Fibroblast of villous mesenchyme (primary cell): ENCODE results near the gene AHNAK2. TPM values are rescaled to one million over a fixed set of nuclear protein-coding genes. Genes with fewer than 3 reads are reported as not detected.

ENCODE experiments used
- DNase-seq: peaks from one replicate; pipeline ENCODE4 v3.0.0-alpha.2; 2010; ENCODE audit warnings: low read depth
- H3K4me3 ChIP-seq: 2 replicates; pipeline ENCODE4 v1.5.1; 2011; ENCODE audit warnings: low read depth, mild to moderate bottlenecking, low read length
- total RNA-seq: library from RNA; depleted of rRNA; stranded (reverse); fragments of >200 nt; gene quantifications from 2 replicates; pipeline ENCODE4 v1.2.3, GENCODE V29; 2012
- TF ChIP-seq, protein P1 (sequence below): IDR thresholded peaks from 2 replicates; pipeline ENCODE4 v1.5.1; 2012; ENCODE audit warnings: low read depth, mild to moderate bottlenecking, low read length; ENCODE audit not compliant: insufficient read depth

The AHNAK2 gene
- total RNA-seq, 1 donor = 32.4 TPM

DNA sequence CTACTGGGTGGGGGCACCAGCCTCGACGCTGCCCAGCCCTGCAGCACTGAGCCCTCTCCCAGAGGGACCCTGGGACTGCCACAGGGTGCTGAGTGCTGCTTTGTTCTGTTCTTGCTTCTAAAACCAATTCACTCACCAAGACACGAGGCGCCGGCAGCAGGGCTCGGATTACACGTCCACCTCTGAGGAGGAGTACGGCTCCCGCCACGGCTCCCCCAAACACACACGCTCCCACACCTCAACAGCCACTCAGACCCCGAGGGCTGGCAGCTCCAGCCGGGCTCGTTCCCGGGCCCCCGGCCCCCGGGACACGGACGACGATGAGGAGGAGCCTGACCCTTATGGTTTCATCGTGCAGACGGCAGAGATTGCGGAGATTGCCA lies 88.8 kb downstream of the AHNAK2 start:
- H3K4me3 ChIP-seq = no peak overlapping the region
- no peak for DNase-seq
- TF ChIP-seq, protein P1, sequence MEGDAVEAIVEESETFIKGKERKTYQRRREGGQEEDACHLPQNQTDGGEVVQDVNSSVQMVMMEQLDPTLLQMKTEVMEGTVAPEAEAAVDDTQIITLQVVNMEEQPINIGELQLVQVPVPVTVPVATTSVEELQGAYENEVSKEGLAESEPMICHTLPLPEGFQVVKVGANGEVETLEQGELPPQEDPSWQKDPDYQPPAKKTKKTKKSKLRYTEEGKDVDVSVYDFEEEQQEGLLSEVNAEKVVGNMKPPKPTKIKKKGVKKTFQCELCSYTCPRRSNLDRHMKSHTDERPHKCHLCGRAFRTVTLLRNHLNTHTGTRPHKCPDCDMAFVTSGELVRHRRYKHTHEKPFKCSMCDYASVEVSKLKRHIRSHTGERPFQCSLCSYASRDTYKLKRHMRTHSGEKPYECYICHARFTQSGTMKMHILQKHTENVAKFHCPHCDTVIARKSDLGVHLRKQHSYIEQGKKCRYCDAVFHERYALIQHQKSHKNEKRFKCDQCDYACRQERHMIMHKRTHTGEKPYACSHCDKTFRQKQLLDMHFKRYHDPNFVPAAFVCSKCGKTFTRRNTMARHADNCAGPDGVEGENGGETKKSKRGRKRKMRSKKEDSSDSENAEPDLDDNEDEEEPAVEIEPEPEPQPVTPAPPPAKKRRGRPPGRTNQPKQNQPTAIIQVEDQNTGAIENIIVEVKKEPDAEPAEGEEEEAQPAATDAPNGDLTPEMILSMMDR = no peak

DNA sequence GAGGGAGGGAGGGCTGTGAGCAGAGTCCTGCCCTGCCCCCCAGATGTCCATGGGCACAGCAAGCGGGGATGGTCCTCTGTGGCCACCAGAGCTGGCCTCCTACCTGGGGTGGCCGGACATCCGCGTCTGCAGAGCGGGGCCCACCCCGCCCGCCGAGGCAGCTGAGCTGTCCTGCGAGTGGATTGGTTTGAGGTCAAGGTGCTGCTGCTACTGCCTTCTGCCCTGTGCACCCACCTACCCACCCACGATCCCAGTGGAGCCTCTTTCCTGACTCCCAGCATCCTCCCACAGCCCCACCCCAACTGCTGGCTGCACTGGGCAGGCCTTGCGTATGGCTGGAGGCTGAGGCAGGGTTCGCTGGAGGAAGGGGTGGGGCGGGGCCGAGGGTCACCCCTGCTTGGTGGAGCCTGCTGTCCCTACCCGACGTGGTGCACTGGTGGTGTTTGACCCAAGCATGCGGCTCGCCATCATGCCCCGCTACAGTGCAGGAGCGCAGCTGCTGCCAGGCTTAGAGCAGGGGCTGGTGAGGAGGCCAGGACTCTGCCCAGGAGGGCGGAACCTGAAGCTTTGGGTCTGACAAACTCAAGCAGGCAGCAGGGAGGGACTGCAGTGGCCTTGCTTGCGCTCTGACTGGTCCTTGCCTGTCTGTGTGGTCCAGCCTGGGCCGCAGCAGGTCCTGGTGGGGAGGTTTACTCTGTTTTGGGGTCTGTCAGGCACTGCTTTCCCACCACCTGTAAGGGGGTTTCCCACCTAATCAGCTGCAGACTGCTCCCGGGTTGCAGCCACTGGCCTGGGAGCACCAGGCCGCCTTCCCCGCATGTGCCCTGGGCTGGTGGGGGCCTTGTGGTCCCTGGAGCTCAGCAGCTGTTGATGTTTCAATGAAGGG lies 89.4 kb downstream of the AHNAK2 start:
- no peak for DNase-seq
- H3K4me3 ChIP-seq = no peak overlapping the region
- TF ChIP-seq, protein P1 = no peak

DNA sequence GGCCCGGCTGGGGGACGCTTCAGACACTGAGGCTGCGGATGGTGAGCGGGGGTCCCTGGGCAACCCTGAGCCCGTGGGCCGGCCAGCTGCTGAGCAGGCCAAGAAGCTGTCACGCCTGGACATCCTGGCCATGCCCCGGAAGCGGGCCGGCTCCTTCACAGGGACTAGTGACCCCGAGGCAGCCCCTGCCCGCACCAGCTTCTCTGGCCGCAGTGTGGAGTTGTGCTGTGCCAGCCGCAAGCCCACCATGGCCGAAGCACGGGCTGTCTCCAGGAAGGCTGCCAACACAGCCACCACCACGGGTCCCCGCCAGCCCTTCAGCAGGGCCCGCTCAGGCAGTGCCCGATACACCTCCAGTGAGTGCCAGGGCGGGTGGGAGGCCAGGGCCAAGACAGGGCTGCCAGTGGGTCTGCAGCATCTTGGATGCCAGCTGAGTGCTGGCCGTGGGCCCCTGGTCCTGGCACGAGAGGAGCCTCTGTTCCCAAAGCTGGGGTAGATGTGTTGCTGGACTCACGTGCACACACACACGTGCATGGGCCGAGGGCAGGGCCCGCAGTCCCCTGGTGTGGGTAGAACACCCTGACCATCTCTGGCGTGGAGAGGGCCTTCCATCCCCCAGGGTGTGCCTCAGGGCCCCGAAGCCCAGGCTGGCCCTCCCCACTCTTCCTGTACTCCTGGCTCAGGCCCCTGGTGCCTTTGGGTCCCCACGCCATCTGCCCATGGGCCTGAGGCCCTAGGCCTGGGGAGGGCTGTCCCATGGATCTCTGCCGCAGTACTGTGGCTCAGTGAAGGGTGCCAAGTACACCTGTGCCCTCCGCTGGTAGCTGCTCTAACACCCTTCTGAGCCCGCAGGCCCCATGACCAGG lies 90.3 kb downstream of the AHNAK2 start:
- DNase-seq = no peak
- TF ChIP-seq, protein P1 = no peak
- H3K4me3 ChIP-seq = no peak overlapping the region

Other genes starting within 250 kb of the AHNAK2 start
- 67.8 and 73.8 TPM in 2 replicates for gene SIVA1, start 225.2 kb downstream of the AHNAK2 start, total RNA-seq
- gene AKT1, start 182.6 kb downstream of the AHNAK2 start, total RNA-seq = 233 and 261 TPM in 2 replicates
- 3.5 and 4.3 TPM in 2 replicates for gene ZBTB42, start 177.3 kb downstream of the AHNAK2 start, total RNA-seq
- gene CEP170B, start 113.1 kb downstream of the AHNAK2 start, total RNA-seq = 19.4 and 22.5 TPM in 2 replicates
- gene PLD4, start 53.5 kb downstream of the AHNAK2 start, total RNA-seq = under 0.01 TPM in 1 of 2 replicates, not detected in the other
- 5.8 and 6.9 TPM in 2 replicates for gene CLBA1, start 7.4 kb upstream of the AHNAK2 start, total RNA-seq
- 22.2 and 22.5 TPM in 2 replicates for gene CDCA4, start 42.7 kb upstream of the AHNAK2 start, total RNA-seq
- under 0.01 TPM in 1 of 2 replicates, not detected in the other for gene GPR132, start 87.1 kb upstream of the AHNAK2 start, total RNA-seq
- 0.86 and 1.9 TPM in 2 replicates for gene JAG2, start 190.4 kb upstream of the AHNAK2 start, total RNA-seq
- gene NUDT14, start 202.9 kb upstream of the AHNAK2 start, total RNA-seq = 17.7 and 20.0 TPM in 2 replicates